ENCODE results near the gene DCST2. TPM values are rescaled to one million over a fixed set of nuclear protein-coding genes. Genes with fewer than 3 reads are reported as not detected.

The DCST2 gene
- total and polyA plus RNA-seq, 9 of the 15 experiments (the other 6 are each of a cell fraction or from before 2014, with no cell fraction given): 0.09 to 0.49 (median 0.11) TPM; not detected in 3

- TF ChIP-seq RBM15 (IDR thresholded peaks at IDR 0.05; ENCODE audit: insufficient read depth, low read length) (no peak), RFX7 (CRISPR knock-in tag; IDR thresholded peaks at IDR 0.05) (no peak), SMAD3 (CRISPR knock-in tag; conservative IDR thresholded peaks at IDR 0.05) (no peak), PCBP1 (IDR thresholded peaks at IDR 0.05; ENCODE audit: low read depth, low read length, poor library complexity, severe bottlenecking) (no peak), MBD2 (IDR thresholded peaks at IDR 0.05; ENCODE audit: borderline replicate concordance, low read depth) (peak; percentile 97), MTF1 (CRISPR knock-in tag; IDR thresholded peaks at IDR 0.05; ENCODE audit: borderline replicate concordance) (no peak), PTBP1 (IDR thresholded peaks at IDR 0.05; ENCODE audit: low read depth, low read length) (no peak), PCBP2 (IDR thresholded peaks at IDR 0.05; ENCODE audit: low read depth, low read length, poor library complexity, severe bottlenecking) (no peak), HDAC3 (IDR thresholded peaks at IDR 0.05; ENCODE audit: borderline replicate concordance, partially characterized antibody) (no peak), HBP1 (CRISPR knock-in tag; IDR thresholded peaks at IDR 0.05) (peak; percentile 88), ZNF778 (CRISPR knock-in tag; IDR thresholded peaks at IDR 0.05) (no peak), ZFPM2 (CRISPR knock-in tag; IDR thresholded peaks at IDR 0.05) (no peak)
- TF ChIP-seq, protein P1, sequence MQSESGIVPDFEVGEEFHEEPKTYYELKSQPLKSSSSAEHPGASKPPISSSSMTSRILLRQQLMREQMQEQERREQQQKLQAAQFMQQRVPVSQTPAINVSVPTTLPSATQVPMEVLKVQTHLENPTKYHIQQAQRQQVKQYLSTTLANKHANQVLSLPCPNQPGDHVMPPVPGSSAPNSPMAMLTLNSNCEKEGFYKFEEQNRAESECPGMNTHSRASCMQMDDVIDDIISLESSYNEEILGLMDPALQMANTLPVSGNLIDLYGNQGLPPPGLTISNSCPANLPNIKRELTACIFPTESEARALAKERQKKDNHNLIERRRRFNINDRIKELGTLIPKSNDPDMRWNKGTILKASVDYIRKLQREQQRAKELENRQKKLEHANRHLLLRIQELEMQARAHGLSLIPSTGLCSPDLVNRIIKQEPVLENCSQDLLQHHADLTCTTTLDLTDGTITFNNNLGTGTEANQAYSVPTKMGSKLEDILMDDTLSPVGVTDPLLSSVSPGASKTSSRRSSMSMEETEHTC (IDR thresholded peaks at IDR 0.05): no peak
- TF ChIP-seq, protein P2, sequence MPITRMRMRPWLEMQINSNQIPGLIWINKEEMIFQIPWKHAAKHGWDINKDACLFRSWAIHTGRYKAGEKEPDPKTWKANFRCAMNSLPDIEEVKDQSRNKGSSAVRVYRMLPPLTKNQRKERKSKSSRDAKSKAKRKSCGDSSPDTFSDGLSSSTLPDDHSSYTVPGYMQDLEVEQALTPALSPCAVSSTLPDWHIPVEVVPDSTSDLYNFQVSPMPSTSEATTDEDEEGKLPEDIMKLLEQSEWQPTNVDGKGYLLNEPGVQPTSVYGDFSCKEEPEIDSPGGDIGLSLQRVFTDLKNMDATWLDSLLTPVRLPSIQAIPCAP (CRISPR knock-in tag; IDR thresholded peaks at IDR 0.05; ENCODE audit: borderline replicate concordance): peak; percentile 70; the same call in 1 of the 2 replicates
- TF ChIP-seq, protein P3, sequence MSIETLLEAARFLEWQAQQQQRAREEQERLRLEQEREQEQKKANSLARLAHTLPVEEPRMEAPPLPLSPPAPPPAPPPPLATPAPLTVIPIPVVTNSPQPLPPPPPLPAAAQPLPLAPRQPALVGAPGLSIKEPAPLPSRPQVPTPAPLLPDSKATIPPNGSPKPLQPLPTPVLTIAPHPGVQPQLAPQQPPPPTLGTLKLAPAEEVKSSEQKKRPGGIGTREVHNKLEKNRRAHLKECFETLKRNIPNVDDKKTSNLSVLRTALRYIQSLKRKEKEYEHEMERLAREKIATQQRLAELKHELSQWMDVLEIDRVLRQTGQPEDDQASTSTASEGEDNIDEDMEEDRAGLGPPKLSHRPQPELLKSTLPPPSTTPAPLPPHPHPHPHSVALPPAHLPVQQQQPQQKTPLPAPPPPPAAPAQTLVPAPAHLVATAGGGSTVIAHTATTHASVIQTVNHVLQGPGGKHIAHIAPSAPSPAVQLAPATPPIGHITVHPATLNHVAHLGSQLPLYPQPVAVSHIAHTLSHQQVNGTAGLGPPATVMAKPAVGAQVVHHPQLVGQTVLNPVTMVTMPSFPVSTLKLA (conservative IDR thresholded peaks at IDR 0.05): peak; percentile 98 to 99
- TF ChIP-seq, protein P4, sequence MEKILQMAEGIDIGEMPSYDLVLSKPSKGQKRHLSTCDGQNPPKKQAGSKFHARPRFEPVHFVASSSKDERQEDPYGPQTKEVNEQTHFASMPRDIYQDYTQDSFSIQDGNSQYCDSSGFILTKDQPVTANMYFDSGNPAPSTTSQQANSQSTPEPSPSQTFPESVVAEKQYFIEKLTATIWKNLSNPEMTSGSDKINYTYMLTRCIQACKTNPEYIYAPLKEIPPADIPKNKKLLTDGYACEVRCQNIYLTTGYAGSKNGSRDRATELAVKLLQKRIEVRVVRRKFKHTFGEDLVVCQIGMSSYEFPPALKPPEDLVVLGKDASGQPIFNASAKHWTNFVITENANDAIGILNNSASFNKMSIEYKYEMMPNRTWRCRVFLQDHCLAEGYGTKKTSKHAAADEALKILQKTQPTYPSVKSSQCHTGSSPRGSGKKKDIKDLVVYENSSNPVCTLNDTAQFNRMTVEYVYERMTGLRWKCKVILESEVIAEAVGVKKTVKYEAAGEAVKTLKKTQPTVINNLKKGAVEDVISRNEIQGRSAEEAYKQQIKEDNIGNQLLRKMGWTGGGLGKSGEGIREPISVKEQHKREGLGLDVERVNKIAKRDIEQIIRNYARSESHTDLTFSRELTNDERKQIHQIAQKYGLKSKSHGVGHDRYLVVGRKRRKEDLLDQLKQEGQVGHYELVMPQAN (IDR thresholded peaks at IDR 0.05; ENCODE audit: borderline replicate concordance): peak; percentile 99
- TF ChIP-seq, protein P5, sequence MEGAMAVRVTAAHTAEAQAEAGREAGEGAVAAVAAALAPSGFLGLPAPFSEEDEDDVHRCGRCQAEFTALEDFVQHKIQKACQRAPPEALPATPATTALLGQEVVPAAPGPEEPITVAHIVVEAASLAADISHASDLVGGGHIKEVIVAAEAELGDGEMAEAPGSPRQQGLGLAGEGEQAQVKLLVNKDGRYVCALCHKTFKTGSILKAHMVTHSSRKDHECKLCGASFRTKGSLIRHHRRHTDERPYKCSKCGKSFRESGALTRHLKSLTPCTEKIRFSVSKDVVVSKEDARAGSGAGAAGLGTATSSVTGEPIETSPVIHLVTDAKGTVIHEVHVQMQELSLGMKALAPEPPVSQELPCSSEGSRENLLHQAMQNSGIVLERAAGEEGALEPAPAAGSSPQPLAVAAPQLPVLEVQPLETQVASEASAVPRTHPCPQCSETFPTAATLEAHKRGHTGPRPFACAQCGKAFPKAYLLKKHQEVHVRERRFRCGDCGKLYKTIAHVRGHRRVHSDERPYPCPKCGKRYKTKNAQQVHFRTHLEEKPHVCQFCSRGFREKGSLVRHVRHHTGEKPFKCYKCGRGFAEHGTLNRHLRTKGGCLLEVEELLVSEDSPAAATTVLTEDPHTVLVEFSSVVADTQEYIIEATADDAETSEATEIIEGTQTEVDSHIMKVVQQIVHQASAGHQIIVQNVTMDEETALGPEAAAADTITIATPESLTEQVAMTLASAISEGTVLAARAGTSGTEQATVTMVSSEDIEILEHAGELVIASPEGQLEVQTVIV (CRISPR knock-in tag; IDR thresholded peaks at IDR 0.05; ENCODE audit: borderline replicate concordance): no peak
Observed at GRCh38 chr1:154974102-154974807, 59.3 kb downstream of the DCST2 start, which contains the start of gene CKS1B (continued).

All from K562 (cell line).